ENCODE data around the gene PPDPF. TPM values are rescaled to one million over a fixed set of nuclear protein-coding genes. Genes with fewer than 3 reads are reported as not detected.

Gene PPDPF
- total RNA-seq, 1 experiment from 2014 or later, result 245 TPM

- H3F3A ChIP-seq (ENCODE audit: low read length, unreplicated experiment), result peaks cover 5% of the 10 kb centered on the region
- H3K9ac ChIP-seq (ENCODE audit: low read length), result no peak overlapping the region
- no peak overlapping the region for H3K27ac ChIP-seq (ENCODE audit: low read length)
- no peaks in the 10 kb centered on the region for H4K20me1 ChIP-seq (ENCODE audit: low read length)
- H3K9me3 ChIP-seq (ENCODE audit: low read length), result no peaks in the 10 kb centered on the region
- H3K4me1 ChIP-seq (ENCODE audit: insufficient read depth, low read length), result no peaks in the 10 kb centered on the region
- H3K4me2 ChIP-seq (ENCODE audit: low read length), result no peak overlapping the region
- no peak for TF ChIP-seq EZH2 (IDR thresholded peaks at IDR 0.05; ENCODE audit: low read length, unreplicated experiment)
- no peak for TF ChIP-seq EZH2phosphoT487 (IDR thresholded peaks at IDR 0.05; ENCODE audit: borderline replicate concordance, low read length)
- no peak for TF ChIP-seq CTCF (conservative IDR thresholded peaks at IDR 0.05; ENCODE audit: low read depth, low read length)
- no peak; the same call in 1 of the 2 replicates for ATAC-seq
- H3K36me3 ChIP-seq (ENCODE audit: low read depth, low read length), result no peaks in the 10 kb centered on the region
- H2AFZ ChIP-seq (ENCODE audit: low read length), result no peak overlapping the region
- H3K9me2 ChIP-seq (replicated peaks; ENCODE audit: low read length), result no peaks in the 10 kb centered on the region
- no TSS peak for BruUV-seq (replicated peaks)
- no peak overlapping the region for H3K4me3 ChIP-seq (ENCODE audit: low read length)
- DNase-seq, result no peak
- no peaks in the 10 kb centered on the region for H3K27me3 ChIP-seq (ENCODE audit: low read length)
- intact Hi-C loops (cut with micrococcal nuclease), result loop anchor here (5.0 kb wide), 1 partner anchor 603 kb away; the partner anchor contains the start of gene DIDO1
- no peaks in the 10 kb centered on the region for H3K79me2 ChIP-seq (ENCODE audit: low read length)
- ChIA-PET CTCF (no interaction called here), POLR2A (ENCODE audit: unreplicated experiment) (interaction anchor here (0.5 kb wide), 1 partner anchor 119 kb away, joined by 4 read pairs; no protein-coding TSS in a partner anchor)
Measured at GRCh38 chr20:63529861-63530787, 9.6 kb downstream of the PPDPF start.

DNA sequence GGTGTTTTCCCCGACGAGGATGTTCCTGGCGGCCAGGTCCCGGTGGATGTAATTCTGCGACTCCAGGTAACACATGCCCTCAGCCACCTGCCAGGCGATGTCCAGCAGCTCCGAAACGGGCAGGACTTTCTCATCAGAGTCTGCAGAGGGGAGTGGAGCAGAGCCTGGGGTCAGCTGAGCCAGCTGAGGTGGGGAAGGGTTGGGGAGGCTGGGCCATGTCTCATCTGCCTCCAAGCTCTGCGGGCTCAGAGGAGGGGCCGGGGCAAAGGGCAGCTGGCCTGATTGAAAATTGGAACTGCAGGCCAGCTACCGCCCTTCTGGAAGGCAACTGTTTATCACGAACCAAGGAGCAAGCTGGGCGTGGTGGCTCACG is 10.2 kb downstream of the PPDPF start:
- intact Hi-C loops (cut with micrococcal nuclease), result loop anchor here (5.0 kb wide), 1 partner anchor 603 kb away; the partner anchor contains the start of gene DIDO1
- H3K79me2 ChIP-seq (ENCODE audit: low read length), result no peaks in the 10 kb centered on the region

More for the DNA sequence above, 10.2 kb downstream of the PPDPF start:
- no peak overlapping the region for H3K9ac ChIP-seq (ENCODE audit: low read length)
- no peaks in the 10 kb centered on the region for H3K9me2 ChIP-seq (replicated peaks; ENCODE audit: low read length)
- DNase-seq (no peak), ATAC-seq (no peak)
- no peaks in the 10 kb centered on the region for H3K4me1 ChIP-seq (ENCODE audit: insufficient read depth, low read length)
- ChIA-PET CTCF (no interaction called here), POLR2A (ENCODE audit: unreplicated experiment) (interaction anchor here (0.5 kb wide), 1 partner anchor 119 kb away, joined by 4 read pairs; no protein-coding TSS in a partner anchor)
- H4K20me1 ChIP-seq (ENCODE audit: low read length), result no peaks in the 10 kb centered on the region
- no peak overlapping the region for H3K4me2 ChIP-seq (ENCODE audit: low read length)
- no peaks in the 10 kb centered on the region for H3K9me3 ChIP-seq (ENCODE audit: low read length)
- H2AFZ ChIP-seq (ENCODE audit: low read length), result no peak overlapping the region
- BruUV-seq (replicated peaks), result no TSS peak
- no peak overlapping the region for H3K27ac ChIP-seq (ENCODE audit: low read length)
- H3F3A ChIP-seq (ENCODE audit: low read length, unreplicated experiment), result peaks cover 5% of the 10 kb centered on the region
- TF ChIP-seq CTCF (conservative IDR thresholded peaks at IDR 0.05; ENCODE audit: low read depth, low read length), result no peak
- no peak overlapping the region for H3K4me3 ChIP-seq (ENCODE audit: low read length)
- no peaks in the 10 kb centered on the region for H3K36me3 ChIP-seq (ENCODE audit: low read depth, low read length)
- H3K27me3 ChIP-seq (ENCODE audit: low read length), result no peaks in the 10 kb centered on the region
